PC-9 (cell line): ENCODE data around the gene TOM1.

Experiments
- CTCF ChIP-seq: fragments of 200-600 bp; sonication (generic); conservative IDR thresholded peaks from 2 replicates; pipeline ENCODE4 v1.6.1; 2017; ENCODE audit warnings: mixed run types, antibody characterized with exemption, mild to moderate bottlenecking, moderate library complexity
- EZH2 ChIP-seq: fragments of 200-600 bp; sonication (generic); IDR thresholded peaks from 2 replicates; pipeline ENCODE4 v1.8.0; 2017; ENCODE audit warnings: antibody characterized with exemption, low read depth

GRCh38 chr22:35369996-35370395, 70.3 kb downstream of the TOM1 start:
- no peak for TF ChIP-seq CTCF
- TF ChIP-seq EZH2 = no peak
